SU-DHL-6 (cell line): ENCODE data around the gene SLC27A4.

Experiments
- H2AFZ ChIP-seq: fragments of 200-600 bp; sonication (generic); 2 replicates; pipeline ENCODE4 v1.6.1; 2014; ENCODE audit warnings: low read depth, mild to moderate bottlenecking, moderate library complexity, mixed read lengths, antibody characterized with exemption, low read length; ENCODE audit not compliant: severe bottlenecking
- H3F3A ChIP-seq: fragments of 200-600 bp; shearing (Covaris generic); 2 replicates; pipeline ENCODE4 v1.6.0; 2016; ENCODE audit warnings: antibody characterized with exemption, mild to moderate bottlenecking; ENCODE audit not compliant: insufficient read depth
- H3K27ac ChIP-seq: fragments of 200-600 bp; sonication (generic); 2 replicates; pipeline ENCODE4 v1.5.1; 2016; ENCODE audit warnings: low read depth, mild to moderate bottlenecking, low read length, moderate library complexity, mixed read lengths
- H3K27me3 ChIP-seq: fragments of 200-600 bp; sonication (generic), shearing (Covaris generic); 2 replicates; pipeline ENCODE4 v1.6.0; 2014; ENCODE audit warnings: mild to moderate bottlenecking, low read length
- H3K36me3 ChIP-seq: fragments of 200-600 bp; sonication (generic); 2 replicates; pipeline ENCODE4 v1.6.1; 2014; ENCODE audit warnings: mild to moderate bottlenecking, low read length, mixed read lengths
- H3K4me2 ChIP-seq: fragments of 300-600, 200-600 bp; shearing (Covaris generic), sonication (generic); 2 replicates; pipeline ENCODE4 v1.6.0; 2014; ENCODE audit warnings: low read length, low read depth, mild to moderate bottlenecking; ENCODE audit not compliant: poor library complexity, severe bottlenecking
- H3K4me3 ChIP-seq: fragments of 200-600 bp; sonication (generic); 2 replicates; pipeline ENCODE4 v1.5.1; 2014; ENCODE audit warnings: antibody characterized with exemption, low read length, mild to moderate bottlenecking, mixed read lengths; ENCODE audit not compliant: insufficient read depth, poor library complexity, severe bottlenecking
- H3K79me2 ChIP-seq: fragments of 200-600 bp; sonication (generic); 2 replicates; pipeline ENCODE4 v1.6.1; 2014; ENCODE audit warnings: mild to moderate bottlenecking, low read length, moderate library complexity; ENCODE audit not compliant: insufficient read depth
- H3K9ac ChIP-seq: fragments of 200-600 bp; sonication (generic); 2 replicates; pipeline ENCODE4 v1.7.0; 2014; ENCODE audit warnings: mild to moderate bottlenecking, low read length
- H3K9me2 ChIP-seq: fragments of 200-600 bp; sonication (generic); replicated peaks from 2 replicates; pipeline ENCODE4 v1.6.1; 2014; ENCODE audit warnings: low read length; ENCODE audit not compliant: insufficient read depth
- H3K9me3 ChIP-seq: fragments of 200-600 bp; sonication (generic); 2 replicates; pipeline ENCODE4 v1.6.1; 2014; ENCODE audit warnings: low read length, mixed read lengths; ENCODE audit not compliant: insufficient read depth
- H4K20me1 ChIP-seq: fragments of 200-600 bp; sonication (generic); 2 replicates; pipeline ENCODE4 v1.6.1; 2014; ENCODE audit warnings: low read depth, mild to moderate bottlenecking, antibody characterized with exemption, low read length, moderate library complexity, mixed read lengths
- CTCF ChIP-seq: fragments of 200-600 bp; sonication (generic); IDR thresholded peaks from one replicate; pipeline ENCODE4 v1.5.1; 2017; ENCODE audit warnings: antibody characterized with exemption, mild to moderate bottlenecking, low read length, moderate library complexity; ENCODE audit not compliant: insufficient read depth, poor library complexity, severe bottlenecking
- EZH2phosphoT487 ChIP-seq: fragments of 200-600 bp; sonication (generic), shearing (Covaris generic); conservative IDR thresholded peaks from 2 replicates; pipeline ENCODE4 v1.6.1; 2018; ENCODE audit warnings: mild to moderate bottlenecking, antibody characterized with exemption, low read length, moderate library complexity, mixed read lengths

The SLC27A4 gene

DNA sequence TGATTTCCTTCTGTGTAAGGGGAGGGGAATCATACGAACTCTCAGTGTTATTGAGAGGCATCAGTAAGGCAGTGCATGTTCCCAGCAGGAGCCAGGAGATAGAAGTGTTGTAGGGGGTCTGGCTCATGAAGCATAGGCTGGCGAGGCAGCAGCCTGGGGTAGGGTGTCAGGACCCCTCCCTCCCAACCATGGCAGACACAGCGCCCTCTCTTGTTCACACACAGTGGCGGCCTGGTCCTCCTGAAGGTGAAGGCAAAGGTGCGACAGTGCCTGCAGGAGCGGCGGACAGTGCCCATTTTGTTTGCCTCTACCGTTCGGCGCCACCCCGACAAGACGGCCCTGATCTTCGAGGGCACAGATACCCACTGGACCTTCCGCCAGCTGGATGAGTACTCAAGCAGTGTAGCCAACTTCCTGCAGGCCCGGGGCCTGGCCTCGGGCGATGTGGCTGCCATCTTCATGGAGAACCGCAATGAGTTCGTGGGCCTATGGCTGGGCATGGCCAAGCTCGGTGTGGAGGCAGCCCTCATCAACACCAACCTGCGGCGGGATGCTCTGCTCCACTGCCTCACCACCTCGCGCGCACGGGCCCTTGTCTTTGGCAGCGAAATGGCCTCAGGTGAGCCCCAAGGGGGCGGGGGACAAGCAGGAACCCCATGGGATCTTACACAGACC is 4.7 kb downstream of the SLC27A4 start:
- TF ChIP-seq CTCF (no peak), EZH2phosphoT487 (no peak)
- Histone ChIP-seq H3K4me2 (no peak overlapping the region), H3K9me3 (no peaks in the 10 kb centered on the region), H4K20me1 (no peaks in the 10 kb centered on the region), H3K9me2 (no peaks in the 10 kb centered on the region), H3K79me2 (no peaks in the 10 kb centered on the region), H2AFZ (no peak overlapping the region), H3K36me3 (no peaks in the 10 kb centered on the region), H3K4me3 (no peak overlapping the region), H3K27ac (no peak overlapping the region), H3K27me3 (no peaks in the 10 kb centered on the region), H3F3A (0 out of 2 replicates have a peak, but pooled peaks cover under 1% of the 10 kb centered on the region), H3K9ac (no peak overlapping the region)

GRCh38 chr9:128349125-128349524 is 8.8 kb downstream of the SLC27A4 start:
- TF ChIP-seq EZH2phosphoT487 (no peak), CTCF (no peak)
- H3K27ac ChIP-seq = no peak overlapping the region
- H4K20me1 ChIP-seq = no peaks in the 10 kb centered on the region
- H3K36me3 ChIP-seq = no peaks in the 10 kb centered on the region
- H3K4me2 ChIP-seq = no peak overlapping the region
- H3K79me2 ChIP-seq = no peaks in the 10 kb centered on the region
- no peaks in the 10 kb centered on the region for H3F3A ChIP-seq
- no peak overlapping the region for H2AFZ ChIP-seq
- H3K9me3 ChIP-seq = no peaks in the 10 kb centered on the region
- H3K9me2 ChIP-seq = no peaks in the 10 kb centered on the region
- H3K27me3 ChIP-seq = no peaks in the 10 kb centered on the region
- H3K9ac ChIP-seq = no peak overlapping the region
- H3K4me3 ChIP-seq = no peak overlapping the region

GRCh38 chr9:128349772-128350171 is 9.4 kb downstream of the SLC27A4 start:
- no peaks in the 10 kb centered on the region for H3K36me3 ChIP-seq
- H3K4me3 ChIP-seq = no peak overlapping the region
- no peak overlapping the region for H3K27ac ChIP-seq
- H4K20me1 ChIP-seq = no peaks in the 10 kb centered on the region
- H3K9ac ChIP-seq = no peak overlapping the region
- no peaks in the 10 kb centered on the region for H3F3A ChIP-seq
- H3K9me2 ChIP-seq = no peaks in the 10 kb centered on the region
- no peaks in the 10 kb centered on the region for H3K27me3 ChIP-seq
- TF ChIP-seq EZH2phosphoT487 = no peak
- no peak for TF ChIP-seq CTCF
- no peaks in the 10 kb centered on the region for H3K79me2 ChIP-seq
- H3K9me3 ChIP-seq = no peaks in the 10 kb centered on the region
- H3K4me2 ChIP-seq = no peak overlapping the region
- no peak overlapping the region for H2AFZ ChIP-seq
